ENCODE results near the gene VSIG10L2.

The VSIG10L2 gene

DNA sequence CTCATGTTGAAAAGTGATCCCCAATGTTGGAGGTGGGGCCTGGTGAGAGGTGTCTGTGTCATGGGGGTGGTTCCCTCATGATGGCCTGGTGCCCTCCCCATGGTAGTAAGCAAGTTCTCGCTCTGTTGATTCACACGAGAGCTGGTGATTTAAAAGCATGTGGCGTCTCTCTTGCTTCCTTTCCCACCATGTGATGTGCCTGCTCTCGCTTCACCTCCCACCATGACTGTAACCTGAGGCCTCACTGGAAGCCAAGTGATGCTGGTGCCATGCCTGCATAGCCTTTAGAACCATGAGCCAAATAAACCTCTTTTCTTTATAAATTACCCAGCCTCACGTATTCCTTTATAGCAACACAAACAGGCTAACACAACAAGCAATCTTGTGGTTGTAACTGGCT lies 52.4 kb downstream of the VSIG10L2 start:
- TF ChIP-seq SCRT2 (tag by site-specific recombination; IDR thresholded peaks at IDR 0.05) (no peak), ZNF426 (tag by site-specific recombination; IDR thresholded peaks at IDR 0.05) (no peak), SP7 (tag by site-specific recombination; IDR thresholded peaks at IDR 0.05) (no peak), MZF1 (tag by site-specific recombination; IDR thresholded peaks at IDR 0.05; ENCODE audit: borderline replicate concordance) (no peak), ZNF266 (tag by site-specific recombination; IDR thresholded peaks at IDR 0.05; ENCODE audit: low read depth) (no peak), ZNF510 (tag by site-specific recombination; IDR thresholded peaks at IDR 0.05; ENCODE audit: insufficient replicate concordance) (no peak), ZNF16 (tag by site-specific recombination; IDR thresholded peaks at IDR 0.05; ENCODE audit: low read depth) (no peak), ZXDB (tag by site-specific recombination; IDR thresholded peaks at IDR 0.05) (no peak), ZBTB1 (tag by site-specific recombination; IDR thresholded peaks at IDR 0.05) (no peak), ZNF138 (tag by site-specific recombination; IDR thresholded peaks at IDR 0.05; ENCODE audit: borderline replicate concordance) (no peak)
- TF ChIP-seq, protein P1, sequence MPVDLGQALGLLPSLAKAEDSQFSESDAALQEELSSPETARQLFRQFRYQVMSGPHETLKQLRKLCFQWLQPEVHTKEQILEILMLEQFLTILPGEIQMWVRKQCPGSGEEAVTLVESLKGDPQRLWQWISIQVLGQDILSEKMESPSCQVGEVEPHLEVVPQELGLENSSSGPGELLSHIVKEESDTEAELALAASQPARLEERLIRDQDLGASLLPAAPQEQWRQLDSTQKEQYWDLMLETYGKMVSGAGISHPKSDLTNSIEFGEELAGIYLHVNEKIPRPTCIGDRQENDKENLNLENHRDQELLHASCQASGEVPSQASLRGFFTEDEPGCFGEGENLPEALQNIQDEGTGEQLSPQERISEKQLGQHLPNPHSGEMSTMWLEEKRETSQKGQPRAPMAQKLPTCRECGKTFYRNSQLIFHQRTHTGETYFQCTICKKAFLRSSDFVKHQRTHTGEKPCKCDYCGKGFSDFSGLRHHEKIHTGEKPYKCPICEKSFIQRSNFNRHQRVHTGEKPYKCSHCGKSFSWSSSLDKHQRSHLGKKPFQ (tag by site-specific recombination; IDR thresholded peaks at IDR 0.05), result no peak
- TF ChIP-seq, protein P2, sequence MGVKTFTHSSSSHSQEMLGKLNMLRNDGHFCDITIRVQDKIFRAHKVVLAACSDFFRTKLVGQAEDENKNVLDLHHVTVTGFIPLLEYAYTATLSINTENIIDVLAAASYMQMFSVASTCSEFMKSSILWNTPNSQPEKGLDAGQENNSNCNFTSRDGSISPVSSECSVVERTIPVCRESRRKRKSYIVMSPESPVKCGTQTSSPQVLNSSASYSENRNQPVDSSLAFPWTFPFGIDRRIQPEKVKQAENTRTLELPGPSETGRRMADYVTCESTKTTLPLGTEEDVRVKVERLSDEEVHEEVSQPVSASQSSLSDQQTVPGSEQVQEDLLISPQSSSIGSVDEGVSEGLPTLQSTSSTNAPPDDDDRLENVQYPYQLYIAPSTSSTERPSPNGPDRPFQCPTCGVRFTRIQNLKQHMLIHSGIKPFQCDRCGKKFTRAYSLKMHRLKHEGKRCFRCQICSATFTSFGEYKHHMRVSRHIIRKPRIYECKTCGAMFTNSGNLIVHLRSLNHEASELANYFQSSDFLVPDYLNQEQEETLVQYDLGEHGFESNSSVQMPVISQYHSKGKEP (tag by site-specific recombination; IDR thresholded peaks at IDR 0.05), result no peak
- TF ChIP-seq, protein P3, sequence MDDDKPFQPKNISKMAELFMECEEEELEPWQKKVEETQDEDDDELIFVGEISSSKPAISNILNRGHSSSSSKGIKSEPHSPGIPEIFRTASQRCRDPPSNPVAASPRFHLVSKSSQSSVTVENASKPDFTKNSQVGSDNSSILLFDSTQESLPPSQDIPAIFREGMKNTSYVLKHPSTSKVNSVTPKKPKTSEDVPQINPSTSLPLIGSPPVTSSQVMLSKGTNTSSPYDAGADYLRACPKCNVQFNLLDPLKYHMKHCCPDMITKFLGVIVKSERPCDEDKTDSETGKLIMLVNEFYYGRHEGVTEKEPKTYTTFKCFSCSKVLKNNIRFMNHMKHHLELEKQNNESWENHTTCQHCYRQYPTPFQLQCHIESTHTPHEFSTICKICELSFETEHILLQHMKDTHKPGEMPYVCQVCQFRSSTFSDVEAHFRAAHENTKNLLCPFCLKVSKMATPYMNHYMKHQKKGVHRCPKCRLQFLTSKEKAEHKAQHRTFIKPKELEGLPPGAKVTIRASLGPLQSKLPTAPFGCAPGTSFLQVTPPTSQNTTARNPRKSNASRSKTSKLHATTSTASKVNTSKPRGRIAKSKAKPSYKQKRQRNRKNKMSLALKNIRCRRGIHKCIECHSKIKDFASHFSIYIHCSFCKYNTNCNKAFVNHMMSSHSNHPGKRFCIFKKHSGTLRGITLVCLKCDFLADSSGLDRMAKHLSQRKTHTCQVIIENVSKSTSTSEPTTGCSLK (tag by site-specific recombination; IDR thresholded peaks at IDR 0.05), result no peak
- TF ChIP-seq, protein P4, sequence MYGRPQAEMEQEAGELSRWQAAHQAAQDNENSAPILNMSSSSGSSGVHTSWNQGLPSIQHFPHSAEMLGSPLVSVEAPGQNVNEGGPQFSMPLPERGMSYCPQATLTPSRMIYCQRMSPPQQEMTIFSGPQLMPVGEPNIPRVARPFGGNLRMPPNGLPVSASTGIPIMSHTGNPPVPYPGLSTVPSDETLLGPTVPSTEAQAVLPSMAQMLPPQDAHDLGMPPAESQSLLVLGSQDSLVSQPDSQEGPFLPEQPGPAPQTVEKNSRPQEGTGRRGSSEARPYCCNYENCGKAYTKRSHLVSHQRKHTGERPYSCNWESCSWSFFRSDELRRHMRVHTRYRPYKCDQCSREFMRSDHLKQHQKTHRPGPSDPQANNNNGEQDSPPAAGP (tag by site-specific recombination; IDR thresholded peaks at IDR 0.05), result no peak
- TF ChIP-seq, protein P5, sequence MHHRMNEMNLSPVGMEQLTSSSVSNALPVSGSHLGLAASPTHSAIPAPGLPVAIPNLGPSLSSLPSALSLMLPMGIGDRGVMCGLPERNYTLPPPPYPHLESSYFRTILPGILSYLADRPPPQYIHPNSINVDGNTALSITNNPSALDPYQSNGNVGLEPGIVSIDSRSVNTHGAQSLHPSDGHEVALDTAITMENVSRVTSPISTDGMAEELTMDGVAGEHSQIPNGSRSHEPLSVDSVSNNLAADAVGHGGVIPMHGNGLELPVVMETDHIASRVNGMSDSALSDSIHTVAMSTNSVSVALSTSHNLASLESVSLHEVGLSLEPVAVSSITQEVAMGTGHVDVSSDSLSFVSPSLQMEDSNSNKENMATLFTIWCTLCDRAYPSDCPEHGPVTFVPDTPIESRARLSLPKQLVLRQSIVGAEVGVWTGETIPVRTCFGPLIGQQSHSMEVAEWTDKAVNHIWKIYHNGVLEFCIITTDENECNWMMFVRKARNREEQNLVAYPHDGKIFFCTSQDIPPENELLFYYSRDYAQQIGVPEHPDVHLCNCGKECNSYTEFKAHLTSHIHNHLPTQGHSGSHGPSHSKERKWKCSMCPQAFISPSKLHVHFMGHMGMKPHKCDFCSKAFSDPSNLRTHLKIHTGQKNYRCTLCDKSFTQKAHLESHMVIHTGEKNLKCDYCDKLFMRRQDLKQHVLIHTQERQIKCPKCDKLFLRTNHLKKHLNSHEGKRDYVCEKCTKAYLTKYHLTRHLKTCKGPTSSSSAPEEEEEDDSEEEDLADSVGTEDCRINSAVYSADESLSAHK (tag by site-specific recombination; IDR thresholded peaks at IDR 0.05), result no peak
- TF ChIP-seq, protein P6, sequence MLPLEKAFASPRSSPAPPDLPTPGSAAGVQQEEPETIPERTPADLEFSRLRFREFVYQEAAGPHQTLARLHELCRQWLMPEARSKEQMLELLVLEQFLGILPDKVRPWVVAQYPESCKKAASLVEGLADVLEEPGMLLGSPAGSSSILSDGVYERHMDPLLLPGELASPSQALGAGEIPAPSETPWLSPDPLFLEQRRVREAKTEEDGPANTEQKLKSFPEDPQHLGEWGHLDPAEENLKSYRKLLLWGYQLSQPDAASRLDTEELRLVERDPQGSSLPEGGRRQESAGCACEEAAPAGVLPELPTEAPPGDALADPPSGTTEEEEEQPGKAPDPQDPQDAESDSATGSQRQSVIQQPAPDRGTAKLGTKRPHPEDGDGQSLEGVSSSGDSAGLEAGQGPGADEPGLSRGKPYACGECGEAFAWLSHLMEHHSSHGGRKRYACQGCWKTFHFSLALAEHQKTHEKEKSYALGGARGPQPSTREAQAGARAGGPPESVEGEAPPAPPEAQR (tag by site-specific recombination; IDR thresholded peaks at IDR 0.05), result no peak
- TF ChIP-seq, protein P7, sequence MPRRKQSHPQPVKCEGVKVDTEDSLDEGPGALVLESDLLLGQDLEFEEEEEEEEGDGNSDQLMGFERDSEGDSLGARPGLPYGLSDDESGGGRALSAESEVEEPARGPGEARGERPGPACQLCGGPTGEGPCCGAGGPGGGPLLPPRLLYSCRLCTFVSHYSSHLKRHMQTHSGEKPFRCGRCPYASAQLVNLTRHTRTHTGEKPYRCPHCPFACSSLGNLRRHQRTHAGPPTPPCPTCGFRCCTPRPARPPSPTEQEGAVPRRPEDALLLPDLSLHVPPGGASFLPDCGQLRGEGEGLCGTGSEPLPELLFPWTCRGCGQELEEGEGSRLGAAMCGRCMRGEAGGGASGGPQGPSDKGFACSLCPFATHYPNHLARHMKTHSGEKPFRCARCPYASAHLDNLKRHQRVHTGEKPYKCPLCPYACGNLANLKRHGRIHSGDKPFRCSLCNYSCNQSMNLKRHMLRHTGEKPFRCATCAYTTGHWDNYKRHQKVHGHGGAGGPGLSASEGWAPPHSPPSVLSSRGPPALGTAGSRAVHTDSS (tag by site-specific recombination; IDR thresholded peaks at IDR 0.05), result no peak
- TF ChIP-seq, protein P8, sequence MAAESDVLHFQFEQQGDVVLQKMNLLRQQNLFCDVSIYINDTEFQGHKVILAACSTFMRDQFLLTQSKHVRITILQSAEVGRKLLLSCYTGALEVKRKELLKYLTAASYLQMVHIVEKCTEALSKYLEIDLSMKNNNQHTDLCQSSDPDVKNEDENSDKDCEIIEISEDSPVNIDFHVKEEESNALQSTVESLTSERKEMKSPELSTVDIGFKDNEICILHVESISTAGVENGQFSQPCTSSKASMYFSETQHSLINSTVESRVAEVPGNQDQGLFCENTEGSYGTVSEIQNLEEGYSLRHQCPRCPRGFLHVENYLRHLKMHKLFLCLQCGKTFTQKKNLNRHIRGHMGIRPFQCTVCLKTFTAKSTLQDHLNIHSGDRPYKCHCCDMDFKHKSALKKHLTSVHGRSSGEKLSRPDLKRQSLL (tag by site-specific recombination; IDR thresholded peaks at IDR 0.05), result no peak
- TF ChIP-seq, protein P9, sequence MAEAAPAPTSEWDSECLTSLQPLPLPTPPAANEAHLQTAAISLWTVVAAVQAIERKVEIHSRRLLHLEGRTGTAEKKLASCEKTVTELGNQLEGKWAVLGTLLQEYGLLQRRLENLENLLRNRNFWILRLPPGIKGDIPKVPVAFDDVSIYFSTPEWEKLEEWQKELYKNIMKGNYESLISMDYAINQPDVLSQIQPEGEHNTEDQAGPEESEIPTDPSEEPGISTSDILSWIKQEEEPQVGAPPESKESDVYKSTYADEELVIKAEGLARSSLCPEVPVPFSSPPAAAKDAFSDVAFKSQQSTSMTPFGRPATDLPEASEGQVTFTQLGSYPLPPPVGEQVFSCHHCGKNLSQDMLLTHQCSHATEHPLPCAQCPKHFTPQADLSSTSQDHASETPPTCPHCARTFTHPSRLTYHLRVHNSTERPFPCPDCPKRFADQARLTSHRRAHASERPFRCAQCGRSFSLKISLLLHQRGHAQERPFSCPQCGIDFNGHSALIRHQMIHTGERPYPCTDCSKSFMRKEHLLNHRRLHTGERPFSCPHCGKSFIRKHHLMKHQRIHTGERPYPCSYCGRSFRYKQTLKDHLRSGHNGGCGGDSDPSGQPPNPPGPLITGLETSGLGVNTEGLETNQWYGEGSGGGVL (tag by site-specific recombination; IDR thresholded peaks at IDR 0.05), result no peak
- Histone ChIP-seq H3K4me3 (ENCODE audit: low read depth, low read length) (no peak overlapping the region), H3K4me1 (ENCODE audit: control insufficient read depth, insufficient read depth, low read length) (no peaks in the 10 kb centered on the region), H3K36me3 (ENCODE audit: control insufficient read depth in 2 of 2, insufficient read depth in 1 of 2, low read length in 2 of 2) (peaks cover 19 to 66% of the 10 kb centered on the region in 2 experiments), H3K9me3 (ENCODE audit: control insufficient read depth, insufficient read depth, low read depth, low read length) (no peaks in the 10 kb centered on the region), H3K27ac (ENCODE audit: extremely low read depth, low read depth, low read length) (no peak overlapping the region)
- POLR2A ChIA-PET, result interaction anchor here (0.6 kb wide), 1 partner anchor 342 kb away, joined by 3 read pairs; no protein-coding TSS in a partner anchor
- CTCF ChIA-PET, result no interaction called here
